Prostate gland (tissue), 2 donors: ENCODE measurements around the gene C10orf67. TPM values are rescaled to one million over a fixed set of nuclear protein-coding genes. Genes with fewer than 3 reads are reported as not detected.
"Not testable (repeated sequence)": the region's sequence is repeated elsewhere in the genome, so short reads cannot be mapped to it uniquely, and the experiment has no call there.

ENCODE experiments used
- DNase-seq: peaks from one replicate; pipeline ENCODE4 v3.0.0-alpha.2; 2019; ENCODE audit warnings: low spot score
- H3K27ac ChIP-seq, 2 donors: fragments of 200-600 bp; sonication (generic); 2 replicates each; pipeline ENCODE4 v1.5.1; 2017 to 2019
- H3K27me3 ChIP-seq: fragments of 200-600 bp; sonication (generic); replicated peaks from 2 replicates; pipeline ENCODE4 v1.5.1; 2019; ENCODE audit not compliant: insufficient read depth
- H3K36me3 ChIP-seq, 2 donors: fragments of 200-600 bp; sonication (generic); 1 replicate in 1 of 2; 2 replicates in 1 of 2; pipeline versions ENCODE4 v1.5.1 to v1.8.1; 2017 to 2019
- H3K4me1 ChIP-seq: fragments of 200-600 bp; sonication (generic); replicated peaks from 2 replicates; pipeline ENCODE4 v1.5.1; 2019
- H3K4me3 ChIP-seq, 2 donors: fragments of 200-600 bp; sonication (generic); 2 replicates each; pipeline ENCODE4 v1.5.1; 2017 to 2019
- H3K9me3 ChIP-seq: fragments of 200-600 bp; sonication (generic); 2 replicates; pipeline ENCODE4 v1.5.1; 2017
- CTCF ChIP-seq, 4 experiments: fragments of 200-600 bp in 2 of 4; fragments of 450-650 bp in 2 of 4; sonication (generic) in 2 of 4; IDR thresholded peaks; 1 replicate in 3 of 4; 2 replicates in 1 of 4; pipeline ENCODE4 v1.5.1; 2016 to 2019; ENCODE audit warnings: antibody characterized with exemption in 4 of 4, mild to moderate bottlenecking in 2 of 4, moderate library complexity in 2 of 4
- POLR2A ChIP-seq: fragments of 450-650 bp; IDR thresholded peaks from one replicate; pipeline ENCODE4 v1.6.1; 2016; ENCODE audit warnings: antibody characterized with exemption, mild to moderate bottlenecking
- POLR2AphosphoS5 ChIP-seq: sonication (generic); formaldehyde crosslinking; IDR thresholded peaks from one replicate; pipeline ENCODE4 v1.6.1; 2017; ENCODE audit warnings: antibody characterized with exemption
- WGBS: methylation state at CpG from one replicate; pipeline ENCODE4 v1.1.5; 2018; 5-methylcytosine and 5-hydroxymethylcytosine counted together
- intact Hi-C: fragments of 100-400 bp; cut with DNase I; formaldehyde crosslinking; loops from one replicate; pipeline ENCODE4 v1.14.2; 2022
- total RNA-seq, 2 donors: library from RNA; depleted of rRNA; stranded (reverse); fragments of >200 nt; gene quantifications; one replicate each; pipeline ENCODE4 v1.1.0, GENCODE V29; 2016

The C10orf67 gene
- total RNA-seq, 2 donors from 2014 or later: 1.0 TPM; not detected in 1

- Histone ChIP-seq H3K4me1 (no peaks in the 10 kb centered on the region), H3K27me3 (no peaks in the 10 kb centered on the region), H3K9me3 (no peaks in the 10 kb centered on the region), H3K4me3 (no peak overlapping the region), H3K27ac (no peak overlapping the region), H3K36me3 (no peaks in the 10 kb centered on the region)
- 89% methylated on average over 6 of the region's 6 CpGs for WGBS
- no peak for TF ChIP-seq POLR2AphosphoS5
- no peak for TF ChIP-seq CTCF (IDR thresholded peaks at IDR 0.05)
- TF ChIP-seq POLR2A: no peak
- intact Hi-C loops: loop anchor here (5.0 kb wide), 1 partner anchor 386 kb away; no protein-coding TSS in a partner anchor
- DNase-seq: no peak
Observed at GRCh38 chr10:23316406-23316805, 28.2 kb downstream of the C10orf67 start.

- H3K36me3 ChIP-seq: no peaks in the 10 kb centered on the region
- no peaks in the 10 kb centered on the region for H3K27me3 ChIP-seq
- no peak for TF ChIP-seq POLR2A
- TF ChIP-seq POLR2AphosphoS5: no peak
- no peak for TF ChIP-seq CTCF (IDR thresholded peaks at IDR 0.05)
- whole genome bisulfite sequencing: 100% methylated on average over 2 of the region's 3 CpGs
- intact Hi-C loops: loop anchor here (5.0 kb wide), 1 partner anchor 386 kb away; no protein-coding TSS in a partner anchor
- H3K9me3 ChIP-seq: no peaks in the 10 kb centered on the region
- no peak for DNase-seq
- H3K4me1 ChIP-seq: no peaks in the 10 kb centered on the region
- H3K27ac ChIP-seq: no peak overlapping the region
- H3K4me3 ChIP-seq: no peak overlapping the region
Observed at GRCh38 chr10:23315966-23316365, 28.6 kb downstream of the C10orf67 start.

GRCh38 chr10:23314835-23315239 is 29.8 kb downstream of the C10orf67 start:
- Histone ChIP-seq H3K27ac (no peak overlapping the region), H3K4me3 (no peak overlapping the region), H3K4me1 (no peaks in the 10 kb centered on the region), H3K27me3 (no peaks in the 10 kb centered on the region), H3K9me3 (no peaks in the 10 kb centered on the region), H3K36me3 (no peaks in the 10 kb centered on the region)
- peak; percentile 60 for DNase-seq
- intact Hi-C loops: loop anchor here (5.0 kb wide), 2 partner anchors 207 to 387 kb away; no protein-coding TSS in a partner anchor
- WGBS: 5% methylated on average over 3 of the region's 3 CpGs
- no peak for TF ChIP-seq POLR2AphosphoS5
- no peak for TF ChIP-seq POLR2A
- peak; percentile 16 to 79 (median 77) for TF ChIP-seq CTCF (IDR thresholded peaks at IDR 0.05)

GRCh38 chr10:23311034-23311433 is 33.6 kb downstream of the C10orf67 start:
- Histone ChIP-seq H3K36me3 (no peaks in the 10 kb centered on the region), H3K27ac (no peak overlapping the region), H3K27me3 (no peaks in the 10 kb centered on the region), H3K4me3 (no peak overlapping the region), H3K4me1 (no peaks in the 10 kb centered on the region), H3K9me3 (no peaks in the 10 kb centered on the region)
- intact Hi-C loops: loop anchor here (5.0 kb wide), 1 partner anchor 211 kb away; no protein-coding TSS in a partner anchor
- TF ChIP-seq POLR2A: no peak
- TF ChIP-seq POLR2AphosphoS5: no peak
- TF ChIP-seq CTCF (IDR thresholded peaks at IDR 0.05): no peak
- WGBS: 87% methylated on average over 1 of the region's 1 CpG
- no peak for DNase-seq

GRCh38 chr10:23310404-23310803 is 34.2 kb downstream of the C10orf67 start:
- Histone ChIP-seq H3K4me1 (no peaks in the 10 kb centered on the region), H3K27me3 (no peaks in the 10 kb centered on the region), H3K9me3 (no peaks in the 10 kb centered on the region), H3K36me3 (no peaks in the 10 kb centered on the region), H3K4me3 (no peak overlapping the region), H3K27ac (no peak overlapping the region)
- TF ChIP-seq POLR2A: no peak
- no peak for TF ChIP-seq CTCF (IDR thresholded peaks at IDR 0.05)
- no peak for TF ChIP-seq POLR2AphosphoS5
- intact Hi-C loops: loop anchor here (5.0 kb wide), 1 partner anchor 212 kb away; no protein-coding TSS in a partner anchor
- DNase-seq: no peak
- 9% methylated on average over 1 of the region's 1 CpG for WGBS

- H3K27ac ChIP-seq, DNase-seq, H3K4me1 ChIP-seq, H3K36me3 ChIP-seq, H3K9me3 ChIP-seq, intact Hi-C loops, H3K4me3 ChIP-seq, H3K27me3 ChIP-seq: not testable (repeated sequence)
- 96% methylated on average over 7 of the region's 7 CpGs for WGBS
Observed at GRCh38 chr10:23299961-23300360, 44.6 kb downstream of the C10orf67 start.
